ENCODE results near the gene PDPN.

GRCh38 chr1:13588946-13589796, 5.5 kb downstream of the PDPN start:
- no peak for TF ChIP-seq POLR2A (IDR thresholded peaks at IDR 0.05; ENCODE audit: low read depth, low read length)
- no peak for TF ChIP-seq MXI1 (IDR thresholded peaks at IDR 0.05; ENCODE audit: borderline replicate concordance, low read depth, low read length)
- TF ChIP-seq MAFK (IDR thresholded peaks at IDR 0.05; ENCODE audit: low read depth, low read length) = no peak
- no peak for TF ChIP-seq RAD21 (IDR thresholded peaks at IDR 0.05; ENCODE audit: low read length)
- TF ChIP-seq CTCF (conservative IDR thresholded peaks at IDR 0.05; ENCODE audit: low read depth, low read length) = no peak
- TF ChIP-seq CHD1 (IDR thresholded peaks at IDR 0.05; ENCODE audit: low read depth, low read length) = no peak
- no peak for TF ChIP-seq MAZ (IDR thresholded peaks at IDR 0.05; ENCODE audit: borderline replicate concordance, low read depth, low read length)
- no peak for TF ChIP-seq CEBPB (IDR thresholded peaks at IDR 0.05; ENCODE audit: low read depth, low read length)

Measured in IMR-90 (cell line).